G401.6 (cell line): ENCODE data around the gene INAVA.
"Not testable (repeated sequence)": the region's sequence is repeated elsewhere in the genome, so short reads cannot be mapped to it uniquely, and the experiment has no call there.

ENCODE experiments used
- FAIRE-seq: peaks from 2 replicates; lab custom pipeline; 2012; peaks lifted over from hg19 to GRCh38; lab: Jason Lieb, UNC

Gene INAVA

GRCh38 chr1:200899954-200900867, 5.5 kb downstream of the INAVA start:
- FAIRE-seq: no peak

GRCh38 chr1:200900877-200901276, 6.2 kb downstream of the INAVA start:
- no peak for FAIRE-seq

GRCh38 chr1:200901350-200901749, 6.7 kb downstream of the INAVA start:
- no peak for FAIRE-seq

- FAIRE-seq: no peak
These were observed 7.2 kb downstream of the INAVA start for GRCh38 chr1:200901796-200902444.

GRCh38 chr1:200903793-200904192, 9.1 kb downstream of the INAVA start:
- FAIRE-seq: no peak

- no peak for FAIRE-seq
These were observed 10.1 kb downstream of the INAVA start for GRCh38 chr1:200904772-200905171.

- no peak for FAIRE-seq
These were observed 10.8 kb downstream of the INAVA start for GRCh38 chr1:200905411-200906052.

GRCh38 chr1:200906491-200906890, 11.8 kb downstream of the INAVA start:
- no peak for FAIRE-seq

GRCh38 chr1:200907611-200908097, 13.0 kb downstream of the INAVA start:
- FAIRE-seq: no peak

- FAIRE-seq: no peak
These were observed 13.6 kb downstream of the INAVA start for GRCh38 chr1:200908191-200908868.

- no peak for FAIRE-seq
These were observed 14.4 kb downstream of the INAVA start for GRCh38 chr1:200909071-200909470.

- no peak for FAIRE-seq
These were observed 15.1 kb downstream of the INAVA start for GRCh38 chr1:200909757-200910239.

GRCh38 chr1:200911361-200911760, 16.7 kb downstream of the INAVA start:
- no peak for FAIRE-seq

GRCh38 chr1:200911936-200912335, 17.2 kb downstream of the INAVA start:
- not testable (repeated sequence) for FAIRE-seq

- no peak for FAIRE-seq
These were observed 18.2 kb downstream of the INAVA start for GRCh38 chr1:200912737-200913407.

- FAIRE-seq: no peak
These were observed 21.5 kb downstream of the INAVA start for GRCh38 chr1:200916152-200916551.

- no peak for FAIRE-seq
These were observed 22.0 kb downstream of the INAVA start for GRCh38 chr1:200916681-200917080.

GRCh38 chr1:200917291-200917817, 22.7 kb downstream of the INAVA start:
- FAIRE-seq: no peak

GRCh38 chr1:200918006-200918405, 23.3 kb downstream of the INAVA start:
- no peak for FAIRE-seq

GRCh38 chr1:200919386-200919785, 24.7 kb downstream of the INAVA start:
- FAIRE-seq: no peak

- FAIRE-seq: no peak
These were observed 26.9 kb downstream of the INAVA start for GRCh38 chr1:200921571-200922110.
